H1 (cell line): Measurements from ENCODE around the gene AKAP7. TPM values are rescaled to one million over a fixed set of nuclear protein-coding genes. Genes with fewer than 3 reads are reported as not detected.

Experiments
- CTCF ChIA-PET: fragments of 300-600 bp; sonication (Branson Sonifier 250); formaldehyde crosslinking; loops from one replicate; lab custom pipeline; 2021; ENCODE audit not compliant: partially characterized antibody; lab: Charles Lee
- POLR2A ChIA-PET: fragments of 300-600 bp; sonication (Branson Sonifier 250); formaldehyde crosslinking; loops from one replicate; lab custom pipeline; 2021; ENCODE audit warnings: inconsistent platforms; ENCODE audit not compliant: partially characterized antibody; lab: Charles Lee
- DNase-seq, 2 experiments: peaks; one replicate each; pipeline versions ENCODE4 v3.0.0 to v3.0.0-alpha.2; 2010 to 2022; ENCODE audit warnings: low spot score in 2 of 2, low read depth in 1 of 2, mixed read lengths in 1 of 2
- FAIRE-seq: peaks from 2 replicates; lab custom pipeline; 2011; peaks lifted over from hg19 to GRCh38; lab: Jason Lieb, UNC
- H2AFZ ChIP-seq: 2 replicates; pipeline ENCODE4 v1.8.1; 2012; ENCODE audit warnings: low read length, inconsistent platforms
- H2AK5ac ChIP-seq: 2 replicates; pipeline ENCODE4 v1.6.1; 2013; ENCODE audit warnings: low read depth, low read length
- H2BK120ac ChIP-seq: replicated peaks from 2 replicates; pipeline ENCODE3; 2013; ENCODE audit warnings: low read depth, low read length, inconsistent platforms
- H2BK12ac ChIP-seq: 2 replicates; pipeline ENCODE4 v1.6.1; 2013; ENCODE audit warnings: low read depth, low read length
- H2BK15ac ChIP-seq: 2 replicates; pipeline ENCODE4 v1.6.1; 2013; ENCODE audit warnings: low read length
- H2BK20ac ChIP-seq: 2 replicates; pipeline ENCODE4 v1.6.1; 2013; ENCODE audit warnings: low read length
- H2BK5ac ChIP-seq: 2 replicates; pipeline ENCODE4 v1.6.1; 2013; ENCODE audit warnings: low read depth, low read length
- H3K14ac ChIP-seq: 2 replicates; pipeline ENCODE4 v1.6.1; 2013; ENCODE audit warnings: inconsistent platforms; ENCODE audit not compliant: insufficient read length
- H3K18ac ChIP-seq: 2 replicates; pipeline ENCODE4 v1.6.1; 2013; ENCODE audit warnings: low read length; ENCODE audit errors: extremely low read depth
- H3K23ac ChIP-seq: 2 replicates; pipeline ENCODE4 v1.6.1; 2013; ENCODE audit warnings: inconsistent platforms; ENCODE audit not compliant: insufficient read length
- H3K23me2 ChIP-seq: 2 replicates; pipeline ENCODE4 v1.6.1; 2013; ENCODE audit warnings: low read depth, low read length
- H3K27ac ChIP-seq: 2 replicates; pipeline ENCODE4 v1.6.1; 2011; ENCODE audit warnings: low read depth, low read length, inconsistent platforms
- H3K27me3 ChIP-seq, 4 experiments: replicated peaks in 1 of 4; 1 replicate in 1 of 4; 2 replicates in 3 of 4; pipeline versions ENCODE4 v1.6.1 to v1.8.1; 2011 to 2013; ENCODE audit warnings: low read length in 3 of 4, mild to moderate bottlenecking in 3 of 4, inconsistent platforms in 2 of 4, mixed read lengths in 2 of 4, moderate library complexity in 1 of 4; ENCODE audit not compliant: control insufficient read depth in 3 of 4, insufficient read depth in 3 of 4; ENCODE audit errors: extremely low read depth in 1 of 4
- H3K36me3 ChIP-seq, 4 experiments: 2 replicates each; pipeline versions ENCODE4 v1.6.1 to v1.8.1; 2011 to 2013; ENCODE audit warnings: mild to moderate bottlenecking in 4 of 4, low read length in 3 of 4, moderate library complexity in 2 of 4, control low read depth in 1 of 4, inconsistent platforms in 1 of 4; ENCODE audit not compliant: insufficient read depth in 4 of 4, control insufficient read depth in 2 of 4
- H3K4ac ChIP-seq: replicated peaks from 2 replicates; pipeline ENCODE3; 2013; ENCODE audit warnings: low read length, low read depth, mixed read lengths, inconsistent platforms; ENCODE audit not compliant: insufficient read length
- H3K4me1 ChIP-seq, 4 experiments: replicated peaks in 1 of 4; 1 replicate in 1 of 4; 2 replicates in 3 of 4; pipeline versions ENCODE4 v1.6.1 to v1.8.1; 2011 to 2013; ENCODE audit warnings: low read length in 3 of 4, inconsistent platforms in 2 of 4, mixed read lengths in 1 of 4; ENCODE audit not compliant: insufficient read depth in 4 of 4, control insufficient read depth in 3 of 4
- H3K4me2 ChIP-seq, 2 experiments: 2 replicates each; pipeline versions ENCODE4 v1.6.1 to v1.8.1; 2011 to 2013; ENCODE audit warnings: low read depth in 2 of 2, low read length in 2 of 2, control low read depth in 1 of 2, inconsistent platforms in 1 of 2, mild to moderate bottlenecking in 1 of 2; ENCODE audit not compliant: insufficient read depth in 1 of 2
- H3K4me3 ChIP-seq, 4 experiments: fragments of 200-600, 300-600 bp in 1 of 4; sonication (generic), shearing (Covaris generic), sonication (Bioruptor Twin) in 1 of 4; 2 replicates each; pipeline versions ENCODE4 v1.5.1 to v1.8.1; 2011 to 2016; ENCODE audit warnings: low read length in 4 of 4, low read depth in 3 of 4, control low read depth in 2 of 4, inconsistent platforms in 2 of 4, mild to moderate bottlenecking in 2 of 4, mixed read lengths in 1 of 4, moderate library complexity in 1 of 4; ENCODE audit not compliant: insufficient read depth in 2 of 4; ENCODE audit errors: extremely low read depth in 1 of 4
- H3K56ac ChIP-seq: replicated peaks from 2 replicates; pipeline ENCODE3; 2013; ENCODE audit warnings: low read depth, mild to moderate bottlenecking, mixed read lengths, low read length, inconsistent platforms; ENCODE audit not compliant: insufficient read length
- H3K79me1 ChIP-seq: 2 replicates; pipeline ENCODE4 v1.6.1; 2013; ENCODE audit warnings: low read depth, low read length, control low read depth
- H3K79me2 ChIP-seq, 2 experiments: 2 replicates each; pipeline versions ENCODE4 v1.6.1 to v1.8.1; 2012 to 2013; ENCODE audit warnings: low read length in 2 of 2, mild to moderate bottlenecking in 2 of 2, inconsistent platforms in 1 of 2; ENCODE audit not compliant: insufficient read depth in 2 of 2, control insufficient read depth in 1 of 2
- H3K9ac ChIP-seq, 4 experiments: replicated peaks in 1 of 4; 1 replicate in 1 of 4; 2 replicates in 3 of 4; pipeline versions ENCODE4 v1.6.1 to v1.8.1; 2011 to 2013; ENCODE audit warnings: low read depth in 3 of 4, low read length in 3 of 4, control low read depth in 2 of 4, mild to moderate bottlenecking in 2 of 4, moderate library complexity in 2 of 4, inconsistent platforms in 1 of 4; ENCODE audit errors: extremely low read depth in 1 of 4
- H3K9me3 ChIP-seq, 2 experiments: 2 replicates each; pipeline versions ENCODE4 v1.6.1 to v1.8.1; 2012 to 2013; ENCODE audit warnings: mild to moderate bottlenecking in 2 of 2, moderate library complexity in 2 of 2, control low read depth in 1 of 2, inconsistent platforms in 1 of 2, low read depth in 1 of 2, low read length in 1 of 2, mixed read lengths in 1 of 2; ENCODE audit not compliant: insufficient read depth in 2 of 2
- H4K20me1 ChIP-seq, 2 experiments: replicated peaks in 1 of 2; 2 replicates each; pipeline versions ENCODE3 to v1.8.1; 2011 to 2013; ENCODE audit warnings: inconsistent platforms in 2 of 2, low read length in 2 of 2, mild to moderate bottlenecking in 1 of 2; ENCODE audit not compliant: insufficient read depth in 2 of 2, control insufficient read depth in 1 of 2
- H4K5ac ChIP-seq: 2 replicates; pipeline ENCODE4 v1.6.1; 2013; ENCODE audit warnings: low read length, low read depth, mixed read lengths, inconsistent platforms; ENCODE audit not compliant: insufficient read length
- H4K8ac ChIP-seq: 2 replicates; pipeline ENCODE4 v1.8.0; 2013; ENCODE audit warnings: mild to moderate bottlenecking, moderate library complexity, low read length, inconsistent platforms; ENCODE audit not compliant: insufficient read depth; ENCODE audit errors: extremely low read depth
- H4K91ac ChIP-seq: replicated peaks from 2 replicates; pipeline ENCODE3; 2013; ENCODE audit warnings: low read length, mixed read lengths, inconsistent platforms; ENCODE audit not compliant: insufficient read length
- CHD1 ChIP-seq: IDR thresholded peaks from 2 replicates; pipeline ENCODE4 v1.6.1; 2012; ENCODE audit warnings: low read depth, low read length, improper control_type of control experiment
- CHD2 ChIP-seq: IDR thresholded peaks from 2 replicates; pipeline ENCODE4 v1.6.1; 2012; ENCODE audit warnings: low read length, improper control_type of control experiment
- EZH2 ChIP-seq: fragments of 200-600 bp; sonication (generic); IDR thresholded peaks from 2 replicates; pipeline ENCODE4 v1.7.1; 2012; ENCODE audit warnings: low read depth, mild to moderate bottlenecking, moderate library complexity, low read length, inconsistent platforms; ENCODE audit not compliant: severe bottlenecking
- FOSL1 ChIP-seq: IDR thresholded peaks from 2 replicates; pipeline ENCODE4 v1.6.1; 2011; ENCODE audit warnings: mild to moderate bottlenecking, low read depth, low read length, moderate library complexity; ENCODE audit not compliant: insufficient read depth
- GTF2F1 ChIP-seq: IDR thresholded peaks from 2 replicates; pipeline ENCODE4 v1.6.1; 2012; ENCODE audit warnings: low read depth, low read length, improper control_type of control experiment, borderline replicate concordance
- HDAC2 ChIP-seq, 2 experiments: fragments of 300-600 bp in 1 of 2; sonication (generic) in 1 of 2; IDR thresholded peaks; 2 replicates each; pipeline ENCODE4 v1.6.1; 2011 to 2012; ENCODE audit warnings: low read depth in 2 of 2, low read length in 2 of 2, mild to moderate bottlenecking in 2 of 2, moderate library complexity in 2 of 2, borderline replicate concordance in 1 of 2, inconsistent platforms in 1 of 2
- HDAC6 ChIP-seq: IDR thresholded peaks from one replicate; pipeline ENCODE4 v1.7.1; 2012; ENCODE audit warnings: low read depth, mild to moderate bottlenecking, inconsistent platforms, low read length, moderate library complexity
- SIN3A ChIP-seq, 2 experiments: IDR thresholded peaks in 1 of 2; conservative IDR thresholded peaks in 1 of 2; 2 replicates each; pipeline ENCODE4 v1.6.1; 2011 to 2012; ENCODE audit warnings: low read length in 2 of 2, improper control_type of control experiment in 1 of 2, low read depth in 1 of 2, mild to moderate bottlenecking in 1 of 2
- SP1 ChIP-seq: IDR thresholded peaks from 2 replicates; pipeline ENCODE4 v1.6.1; 2011; ENCODE audit warnings: low read depth, low read length
- SUZ12 ChIP-seq: fragments of 200-600 bp; sonication (generic); IDR thresholded peaks from 2 replicates; pipeline ENCODE4 v1.6.1; 2012; ENCODE audit warnings: mild to moderate bottlenecking, inconsistent platforms, low read length, moderate library complexity, mixed read lengths
- WGBS, 2 experiments: shearing (Covaris generic) in 1 of 2; methylation state at CpG; one replicate each; pipeline versions ENCODE4 v1.1.6 to v1.1.7; 2013 to 2015; ENCODE audit warnings: low lambda C conversion rate in 2 of 2, mixed read lengths in 2 of 2, inconsistent platforms in 1 of 2, low coverage in 1 of 2, missing lambda C conversion rate in 1 of 2; ENCODE audit not compliant: insufficient replicate concordance in 2 of 2, insufficient coverage in 1 of 2, insufficient read length in 1 of 2; ENCODE audit errors: extremely low coverage in 1 of 2, missing lambda C conversion rate in 1 of 2; 5-methylcytosine and 5-hydroxymethylcytosine counted together
- polyA plus RNA-seq, 7 experiments: library from polyadenylated mRNA; depleted of rRNA in 3 of 7; stranded (reverse) in 5 of 7; unstranded in 2 of 7; fragments of >200 nt in 5 of 7; fragments of 200-250 nt in 2 of 7; gene quantifications; 1 replicate in 5 of 7; 2 replicates in 1 of 7; 4 replicates in 1 of 7; pipeline versions ENCODE4 v1.2.1 to v1.2.3, GENCODE V29; 2011 to 2013; ENCODE audit warnings: missing spikeins in 2 of 7, mixed read lengths in 2 of 7
- total RNA-seq: library from RNA; stranded (reverse); fragmentation: NEBNext Ultra II Directional; extraction: Animal tissue kit (Norgen Biotek cat#: 25700); gene quantifications from 2 replicates; pipeline ENCODE4 v1.2.1, GENCODE V29; 2021
- TF ChIP-seq, protein P1 (sequence below): IDR thresholded peaks from 2 replicates; pipeline ENCODE4 v1.6.1; 2011; ENCODE audit warnings: low read depth, mild to moderate bottlenecking, low read length; ENCODE audit not compliant: insufficient read depth

Gene AKAP7
- total and polyA plus RNA-seq, 2 of the 8 experiments (the other 6 are each of a cell fraction or from before 2014, with no cell fraction given): 4.7 to 16.9 TPM

DNA sequence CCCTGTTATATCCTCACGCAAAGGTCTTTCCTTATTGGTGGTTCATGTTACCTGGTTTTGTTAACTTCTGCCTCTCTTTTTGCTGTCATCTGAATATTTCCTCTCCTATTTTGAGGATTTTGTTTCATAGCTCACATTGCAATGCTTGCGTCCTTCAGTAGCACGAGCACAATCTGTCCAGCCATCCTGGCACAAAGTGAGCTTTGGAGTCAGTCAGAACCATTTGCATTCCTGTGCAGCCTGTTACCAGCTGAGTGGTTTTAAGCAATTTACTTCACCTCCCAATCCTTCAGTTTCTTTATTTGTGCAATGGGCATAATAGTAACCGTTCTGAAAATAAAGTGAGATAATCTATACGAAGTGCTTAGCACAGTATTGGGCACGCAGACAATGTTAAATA lies 42.7 kb downstream of the AKAP7 start:
- H4K20me1 ChIP-seq: no peaks in the 10 kb centered on the region
- peaks cover 0 to under 1% (median under 1%) of the 10 kb centered on the region in 4 experiments; a peak in 4 of 7 replicates for H3K4me1 ChIP-seq
- 91% methylated on average over 6 of the region's 6 CpGs; no CpG with 5 or more reads in 1 of the 2 experiments for WGBS, 2 experiments
- H2BK20ac ChIP-seq: no peak overlapping the region
- H3K36me3 ChIP-seq: no peaks in the 10 kb centered on the region
- H4K91ac ChIP-seq: no peak overlapping the region
- no peak overlapping the region for H3K4ac ChIP-seq
- no peak overlapping the region for H2AK5ac ChIP-seq
- H2BK5ac ChIP-seq: no peak overlapping the region
- no peak for DNase-seq
- H4K8ac ChIP-seq: no peak overlapping the region
- no peak overlapping the region for H4K5ac ChIP-seq
- H3K27me3 ChIP-seq: no peaks in the 10 kb centered on the region
- no peak for FAIRE-seq
- H3K27ac ChIP-seq: no peak overlapping the region
- no peaks in the 10 kb centered on the region for H3K79me2 ChIP-seq
- no peak overlapping the region for H3K9ac ChIP-seq
- no peaks in the 10 kb centered on the region for H3K79me1 ChIP-seq
- H2AFZ ChIP-seq: no peak overlapping the region
- no peak overlapping the region for H3K18ac ChIP-seq
- no peak overlapping the region for H3K4me2 ChIP-seq
- H3K9me3 ChIP-seq: no peaks in the 10 kb centered on the region
- H3K14ac ChIP-seq: no peak overlapping the region
- H3K56ac ChIP-seq: no peak overlapping the region
- H2BK12ac ChIP-seq: no peak overlapping the region; the same call in 1 of the 2 replicates
- ChIA-PET POLR2A (interaction anchor here (1.2 kb wide), 1 partner anchor 77 kb away, joined by 3 read pairs; no protein-coding TSS in a partner anchor), CTCF (interaction anchor here (0.9 kb wide), 1 partner anchor 282 kb away, joined by 3 read pairs; no protein-coding TSS in a partner anchor)
- H3K23me2 ChIP-seq: no peaks in the 10 kb centered on the region
- no peak overlapping the region for H2BK15ac ChIP-seq
- H3K4me3 ChIP-seq: no peak overlapping the region
- H2BK120ac ChIP-seq: no peak overlapping the region
- no peak overlapping the region for H3K23ac ChIP-seq
- TF ChIP-seq CHD2 (no peak), SIN3A (conservative IDR thresholded peaks at IDR 0.05 in 1 of 2, IDR thresholded peaks at IDR 0.05 in 1 of 2; ENCODE audit: low read depth in 1 of 2, low read length in 2 of 2) (no peak), EZH2 (no peak), HDAC6 (no peak), HDAC2 (IDR thresholded peaks at IDR 0.05; ENCODE audit: borderline replicate concordance in 1 of 2, low read depth in 2 of 2, low read length in 2 of 2) (no peak), SP1 (no peak), SUZ12 (no peak), FOSL1 (no peak), CHD1 (no peak), GTF2F1 (no peak)
- TF ChIP-seq, protein P1, sequence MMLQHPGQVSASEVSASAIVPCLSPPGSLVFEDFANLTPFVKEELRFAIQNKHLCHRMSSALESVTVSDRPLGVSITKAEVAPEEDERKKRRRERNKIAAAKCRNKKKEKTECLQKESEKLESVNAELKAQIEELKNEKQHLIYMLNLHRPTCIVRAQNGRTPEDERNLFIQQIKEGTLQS: no peak
